HG03066 (cell line): ENCODE data around the gene TUBB2B.

Experiments used
- ATAC-seq: cut with Tn5 transposase; IDR thresholded peaks from one replicate; pipeline ENCODE4 v1.9.1; 2021; ENCODE audit warnings: low read depth; ENCODE audit not compliant: unreplicated experiment

Gene TUBB2B

DNA sequence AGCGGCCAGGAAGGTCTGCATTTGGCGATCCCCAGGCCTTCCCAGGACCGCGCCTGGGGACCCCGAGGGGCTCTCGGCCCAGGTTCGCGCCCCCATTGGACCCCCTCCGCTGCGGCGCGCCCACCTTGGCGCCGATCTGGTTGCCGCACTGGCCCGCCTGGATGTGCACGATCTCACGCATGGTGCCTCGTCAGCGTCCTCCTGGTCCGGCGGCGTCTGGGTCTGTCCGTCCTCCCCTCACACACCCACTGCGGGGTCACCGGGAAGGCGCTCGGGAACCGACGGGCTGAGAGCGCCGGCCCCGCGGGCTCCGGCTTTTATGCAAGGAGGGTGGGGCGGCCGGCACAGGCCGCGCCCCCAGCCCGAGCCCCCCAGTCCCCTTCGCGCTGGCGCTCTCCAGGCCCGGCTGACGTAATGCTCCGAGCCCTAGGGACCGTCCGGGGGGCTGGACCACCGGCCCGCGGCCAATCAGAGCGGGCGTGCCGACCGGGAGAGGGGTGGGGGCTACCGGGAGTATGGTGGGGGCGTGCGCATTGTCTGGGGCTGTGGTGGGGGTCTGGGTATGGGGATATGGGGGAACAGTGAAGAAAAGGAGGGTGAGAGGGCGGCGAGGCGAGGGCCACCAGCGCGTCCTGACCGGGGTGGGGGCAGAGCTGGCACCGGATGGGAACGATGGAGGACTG, at the start of gene TUBB2B:
TSS of gene TUBB2B (minus strand) at position 291 of the 683 bp plus-strand sequence. CDS start at position 181, 110 bp downstream.
- ATAC-seq: no peak

- no peak for ATAC-seq
These were observed 49.8 kb upstream of the TUBB2B start for GRCh38 chr6:3277251-3277650.

- ATAC-seq: no peak
These were observed 49.0 kb upstream of the TUBB2B start for GRCh38 chr6:3276174-3277167.

DNA sequence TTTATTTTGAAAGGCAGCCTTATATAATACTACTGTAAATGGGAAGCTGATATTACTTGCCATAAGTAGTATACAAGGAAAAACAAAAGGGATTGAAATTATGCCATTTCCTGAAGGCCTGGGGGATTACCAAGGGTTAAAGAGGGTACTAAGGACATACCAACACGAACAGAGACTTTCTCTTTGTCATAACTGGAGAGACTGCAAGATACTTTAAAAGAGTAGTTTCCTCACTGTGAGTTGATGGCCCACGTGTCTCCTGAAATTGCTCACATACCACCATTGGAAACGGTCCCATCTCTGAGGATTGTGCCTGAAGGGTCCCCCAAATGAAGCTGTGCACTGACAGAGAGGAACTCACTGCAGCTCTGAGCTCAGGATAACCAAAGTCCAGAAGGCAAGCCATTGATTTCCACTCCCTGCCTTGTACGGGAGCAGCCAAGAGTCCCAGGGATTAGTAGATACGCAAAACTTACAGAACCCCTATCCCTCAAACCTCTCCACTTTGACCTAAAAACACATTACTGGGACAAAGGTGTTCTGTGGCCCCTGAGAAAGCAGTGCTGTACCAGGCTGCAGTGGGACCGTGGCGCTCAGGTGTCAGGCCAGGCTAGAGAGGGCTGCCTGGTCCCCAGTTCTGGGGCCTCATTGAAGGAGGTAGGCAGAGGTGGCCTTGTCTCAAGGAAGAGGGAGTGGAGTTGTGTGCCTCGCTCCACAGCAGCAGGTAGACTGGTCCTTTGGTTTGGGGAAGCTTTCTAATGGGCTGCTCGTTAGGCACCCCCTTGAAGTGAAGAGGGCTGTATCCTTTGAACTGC, 46.5 kb upstream of the TUBB2B start:
- no peak for ATAC-seq

DNA sequence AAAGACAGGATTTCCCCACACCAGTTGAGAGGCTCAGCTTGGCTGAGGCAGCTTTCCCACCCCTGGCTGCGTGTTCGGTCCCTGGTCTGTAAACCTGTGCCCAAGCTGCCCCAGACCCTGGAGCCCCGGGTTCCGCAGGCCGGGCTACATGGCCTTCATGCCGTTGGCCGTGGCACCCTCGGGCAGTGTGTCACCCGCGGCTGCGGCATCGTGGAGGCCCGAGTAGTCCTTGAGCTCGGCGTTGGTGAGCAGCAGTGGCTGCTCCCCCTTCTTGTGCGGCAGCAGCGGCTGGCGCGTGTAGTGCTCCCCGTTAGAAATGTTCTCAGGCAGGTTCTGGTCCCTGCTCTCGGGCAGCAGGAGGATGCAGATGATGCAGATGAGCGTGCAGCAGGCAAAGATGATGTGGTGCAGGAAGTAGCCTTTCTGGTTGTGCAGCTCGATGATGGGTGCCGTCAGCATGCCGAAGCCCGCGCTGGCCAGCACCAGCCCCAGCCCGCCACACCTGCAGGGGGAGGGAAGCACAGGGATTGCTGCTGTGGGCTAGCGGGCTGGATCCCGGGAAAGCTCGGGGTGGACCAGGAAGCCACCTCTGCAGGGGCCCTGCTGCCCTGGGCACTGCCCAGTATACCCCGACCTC, 45.6 kb upstream of the TUBB2B start:
- ATAC-seq: no peak

DNA sequence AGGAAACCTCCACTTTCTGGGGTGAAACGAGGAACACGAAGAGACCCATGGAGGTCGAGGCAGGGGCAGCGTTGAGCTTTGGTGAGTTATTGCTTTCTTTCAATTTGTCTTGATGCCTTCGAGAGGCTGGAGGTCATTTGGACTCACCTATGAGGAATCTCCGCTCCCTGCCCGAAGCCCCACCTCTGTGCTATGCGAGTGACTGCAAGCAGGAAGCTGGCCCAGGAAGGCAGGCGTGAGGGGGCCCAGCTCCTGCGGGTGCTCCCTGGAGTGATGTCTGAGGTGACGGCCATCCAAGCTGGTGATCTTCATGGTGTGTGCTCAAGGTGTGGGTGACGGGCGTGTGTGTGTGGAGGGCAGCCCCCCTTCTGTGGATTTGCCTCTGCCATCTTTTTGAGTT, 44.3 kb upstream of the TUBB2B start:
- ATAC-seq: no peak

- ATAC-seq: no peak
These were observed 42.8 kb upstream of the TUBB2B start for GRCh38 chr6:3270258-3270657.

DNA sequence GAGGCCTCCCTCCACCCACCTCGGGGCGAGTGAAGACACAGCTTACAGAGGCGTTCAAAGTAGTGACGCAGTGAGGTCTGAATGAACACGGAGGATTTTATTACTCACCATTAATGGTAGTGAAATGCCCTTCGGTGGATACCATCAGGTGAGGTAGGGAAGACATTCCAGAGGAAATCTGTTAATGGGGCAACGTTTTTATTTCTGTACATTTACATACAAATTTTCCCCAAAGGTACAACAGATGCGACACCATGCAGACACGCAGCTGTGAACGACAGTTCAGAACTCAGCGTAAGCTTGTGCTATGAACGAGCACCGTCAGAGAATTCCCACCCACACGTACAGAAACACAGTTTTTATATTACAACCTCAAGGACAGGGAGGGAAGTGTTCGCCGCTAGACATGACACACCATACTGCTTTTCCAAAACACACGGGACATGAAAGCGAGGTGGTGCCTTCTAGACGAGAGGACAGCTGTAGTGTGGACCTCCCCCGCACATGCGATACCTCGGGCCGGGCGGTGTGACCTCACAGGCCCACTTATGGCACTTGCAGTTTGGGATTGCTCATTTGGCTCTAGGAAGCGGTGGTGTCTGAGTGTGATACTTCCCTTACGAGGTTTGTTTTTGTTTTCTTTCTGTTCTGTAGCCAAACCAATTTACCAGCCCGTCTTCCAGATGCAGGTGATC, 42.0 kb upstream of the TUBB2B start:
- ATAC-seq: no peak

- no peak for ATAC-seq
These were observed 41.2 kb upstream of the TUBB2B start for GRCh38 chr6:3268680-3269079.

DNA sequence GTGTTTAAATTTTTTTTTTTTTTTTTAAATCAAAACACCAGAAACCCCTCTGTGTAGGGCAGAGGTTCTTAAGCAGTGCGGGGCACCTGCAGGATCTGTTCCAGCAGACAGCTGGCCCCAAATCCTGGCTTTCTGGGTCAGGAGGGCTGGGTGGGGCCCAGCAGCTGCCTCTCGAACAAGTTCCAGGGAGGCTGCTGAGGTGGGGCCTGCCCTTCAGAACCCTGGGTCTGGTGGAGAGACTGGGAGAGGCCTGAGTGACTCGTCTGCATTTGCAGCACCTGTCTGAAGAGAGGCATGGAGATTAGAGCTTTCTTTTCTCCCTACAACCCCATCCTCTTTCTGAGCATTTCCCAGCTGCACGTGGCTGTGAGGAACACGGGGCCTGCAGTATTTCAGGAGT, 39.7 kb upstream of the TUBB2B start:
- no peak for ATAC-seq

GRCh38 chr6:3266170-3266569, 38.7 kb upstream of the TUBB2B start:
- ATAC-seq: no peak

GRCh38 chr6:3265671-3266070, 38.2 kb upstream of the TUBB2B start:
- no peak for ATAC-seq

DNA sequence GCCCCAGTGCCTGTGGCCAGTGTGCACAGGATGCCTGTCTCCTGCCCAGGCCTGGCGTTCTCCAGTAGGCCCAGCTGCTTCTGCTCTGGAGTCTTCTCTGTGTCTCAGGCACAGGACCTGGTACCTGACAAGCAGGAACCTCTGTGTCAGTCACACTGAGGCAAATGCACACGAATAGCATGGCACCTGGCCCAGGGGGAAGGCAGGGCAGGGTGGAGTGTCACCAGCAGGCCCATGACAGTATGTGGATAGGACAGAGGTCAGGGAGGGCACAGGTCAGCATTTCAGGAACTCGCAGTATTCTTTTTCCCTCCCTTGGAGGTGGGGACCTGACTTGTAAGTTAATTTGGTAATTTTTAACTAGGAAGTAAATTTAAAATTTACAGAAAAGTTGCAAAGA, 36.9 kb upstream of the TUBB2B start:
- no peak for ATAC-seq

DNA sequence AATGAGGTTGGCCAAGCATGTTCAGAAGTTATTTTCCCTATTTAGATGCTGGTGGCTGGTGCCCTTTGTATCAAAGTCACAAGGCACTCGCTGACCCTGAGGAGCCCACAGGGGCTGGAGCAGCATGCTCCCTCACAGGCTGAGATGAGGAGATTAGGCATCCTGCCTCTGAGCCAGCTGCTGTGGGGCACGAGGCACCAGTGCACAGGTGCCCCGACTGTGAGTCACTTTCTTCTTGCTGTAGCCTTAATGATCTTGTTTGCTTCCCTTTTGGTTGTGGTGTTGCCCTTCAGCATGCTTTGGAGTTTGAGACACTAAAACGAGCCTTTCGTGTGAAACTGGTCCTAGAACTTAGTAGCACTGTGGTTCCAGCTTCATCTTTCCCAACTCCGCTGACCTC, 35.6 kb upstream of the TUBB2B start:
- ATAC-seq: no peak

DNA sequence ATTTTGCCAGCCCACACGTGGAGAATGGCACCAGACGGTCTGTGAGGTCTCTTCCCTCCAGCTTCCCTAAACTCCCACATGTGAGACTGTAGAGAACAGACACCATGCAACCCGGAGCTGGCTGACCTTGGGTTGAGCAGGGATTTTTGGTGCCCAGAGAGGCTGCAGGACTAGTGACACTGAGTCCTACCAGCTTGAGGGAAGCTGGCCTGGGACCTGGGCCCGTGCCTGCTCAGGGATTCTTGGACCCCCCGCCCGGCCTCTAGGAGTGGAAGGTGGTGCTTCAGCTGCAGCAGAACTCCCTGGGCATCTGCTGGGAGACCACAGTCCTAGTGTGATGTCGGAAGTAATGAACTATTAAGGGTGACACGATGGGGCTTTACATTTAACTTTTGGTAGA, 34.5 kb upstream of the TUBB2B start:
- no peak for ATAC-seq

- no peak for ATAC-seq
These were observed 34.0 kb upstream of the TUBB2B start for GRCh38 chr6:3261518-3261820.

DNA sequence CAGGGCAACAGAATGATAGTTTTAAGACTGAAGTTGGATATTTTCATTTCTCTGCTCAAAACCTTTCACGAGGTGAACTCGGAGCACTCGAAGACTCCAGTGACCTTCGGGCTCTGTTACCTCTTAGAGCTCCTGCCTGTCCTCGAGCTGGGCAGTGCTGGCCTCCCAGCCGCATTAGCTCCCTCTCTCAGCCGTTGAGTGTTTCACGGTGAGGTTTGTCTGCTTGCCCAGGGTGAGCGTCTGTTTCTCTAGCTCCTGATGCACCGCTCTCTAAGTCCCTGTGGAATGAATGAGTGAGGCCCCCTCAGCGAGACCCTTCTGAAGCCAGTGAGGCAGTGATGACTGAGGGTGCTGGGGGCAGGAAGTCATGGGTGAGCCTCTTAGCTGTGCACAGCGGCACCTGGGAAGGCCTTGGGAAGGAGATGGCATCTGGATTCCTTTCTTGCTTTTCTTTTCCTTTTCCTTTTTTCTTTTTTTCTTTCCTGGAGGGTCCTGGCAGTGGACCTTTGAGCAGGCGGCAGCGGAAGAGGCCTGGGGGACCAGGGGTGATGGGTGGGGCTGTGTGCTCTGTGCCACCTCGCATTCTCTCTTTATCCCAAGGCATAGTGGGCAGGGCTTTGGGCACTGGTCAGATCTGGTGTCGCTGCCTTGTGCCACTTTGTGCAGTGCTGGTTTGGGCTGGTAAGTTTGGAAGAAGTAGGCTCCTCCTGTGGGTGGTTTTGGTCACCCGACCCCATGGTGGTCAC, 33.5 kb upstream of the TUBB2B start:
- no peak for ATAC-seq

- ATAC-seq: no peak
These were observed 32.8 kb upstream of the TUBB2B start for GRCh38 chr6:3260296-3260695.

GRCh38 chr6:3259491-3259958, 32.1 kb upstream of the TUBB2B start:
- ATAC-seq: peak; percentile 29
